Activated B cell treated with CpG ODN at 0.5 μM for 24 hours (primary cell): Measurements from ENCODE around the gene RPF1. TPM values are rescaled to one million over a fixed set of nuclear protein-coding genes. Genes with fewer than 3 reads are reported as not detected.

ENCODE experiments used
- ATAC-seq: fragments of 200-7000 bp; cut with Tn5 transposase; one replicate; pipeline ENCODE4 v1.10.0; 2021; ENCODE audit warnings: low read depth, mild to moderate bottlenecking, moderate library complexity
- CTCF ChIA-PET: fragments of 350-600 bp; sonication (Branson Sonifier 250); formaldehyde crosslinking; loops from one replicate; lab custom pipeline; 2021; ENCODE audit warnings: antibody characterized with exemption; lab: Charles Lee
- POLR2A ChIA-PET: fragments of 350-600 bp; sonication (Branson Sonifier 250); formaldehyde crosslinking; loops from one replicate; lab custom pipeline; 2021; ENCODE audit warnings: antibody characterized with exemption; lab: Charles Lee
- DNase-seq: peaks from one replicate; pipeline ENCODE4 v3.0.0; 2022
- H3K27ac Mint-ChIP-seq: one replicate; pipeline ENCODE4 v1.8.0; 2020; ENCODE audit warnings: mixed read lengths
- H3K27me3 Mint-ChIP-seq: one replicate; pipeline ENCODE4 v1.8.0; 2021; ENCODE audit warnings: mixed read lengths
- H3K36me3 Mint-ChIP-seq: one replicate; pipeline ENCODE4 v1.8.0; 2021; ENCODE audit warnings: low read depth, mixed read lengths
- H3K4me1 Mint-ChIP-seq: one replicate; pipeline ENCODE4 v1.8.0; 2021; ENCODE audit warnings: mixed read lengths
- H3K4me3 Mint-ChIP-seq: one replicate; pipeline ENCODE4 v1.8.0; 2020; ENCODE audit warnings: mild to moderate bottlenecking, mixed read lengths
- H3K9me3 Mint-ChIP-seq: one replicate; pipeline ENCODE4 v1.8.0; 2020; ENCODE audit warnings: mixed read lengths
- intact Hi-C: fragments of 100-400 bp; cut with micrococcal nuclease; formaldehyde crosslinking; loops from one replicate; pipeline ENCODE4 v1.15.1; 2024
- total RNA-seq: library from RNA; stranded (reverse); gene quantifications from 2 replicates; pipeline ENCODE4 v1.2.3, GENCODE V29; 2022
- TF ChIP-seq, protein P1 (sequence below): fragments of 200-600 bp; IDR thresholded peaks from one replicate; pipeline ENCODE4 v1.8.0; 2022; ENCODE audit warnings: antibody characterized with exemption, mild to moderate bottlenecking

Gene RPF1
- total RNA-seq, 1 donor from 2014 or later = 42.8 TPM

- intact Hi-C loops = no loop called here
- ChIA-PET POLR2A (interaction anchor here (1.5 kb wide), 1 partner anchor 20 kb away, joined by 5 read pairs; the partner anchor contains the start of genes GNG5 and SPATA1), CTCF (no interaction called here)
- no peak overlapping the region for H3K4me3 Mint-ChIP-seq
- H3K27ac Mint-ChIP-seq = no peak overlapping the region
- no peaks in the 10 kb centered on the region for H3K9me3 Mint-ChIP-seq
- DNase-seq = no peak
- TF ChIP-seq, protein P1, sequence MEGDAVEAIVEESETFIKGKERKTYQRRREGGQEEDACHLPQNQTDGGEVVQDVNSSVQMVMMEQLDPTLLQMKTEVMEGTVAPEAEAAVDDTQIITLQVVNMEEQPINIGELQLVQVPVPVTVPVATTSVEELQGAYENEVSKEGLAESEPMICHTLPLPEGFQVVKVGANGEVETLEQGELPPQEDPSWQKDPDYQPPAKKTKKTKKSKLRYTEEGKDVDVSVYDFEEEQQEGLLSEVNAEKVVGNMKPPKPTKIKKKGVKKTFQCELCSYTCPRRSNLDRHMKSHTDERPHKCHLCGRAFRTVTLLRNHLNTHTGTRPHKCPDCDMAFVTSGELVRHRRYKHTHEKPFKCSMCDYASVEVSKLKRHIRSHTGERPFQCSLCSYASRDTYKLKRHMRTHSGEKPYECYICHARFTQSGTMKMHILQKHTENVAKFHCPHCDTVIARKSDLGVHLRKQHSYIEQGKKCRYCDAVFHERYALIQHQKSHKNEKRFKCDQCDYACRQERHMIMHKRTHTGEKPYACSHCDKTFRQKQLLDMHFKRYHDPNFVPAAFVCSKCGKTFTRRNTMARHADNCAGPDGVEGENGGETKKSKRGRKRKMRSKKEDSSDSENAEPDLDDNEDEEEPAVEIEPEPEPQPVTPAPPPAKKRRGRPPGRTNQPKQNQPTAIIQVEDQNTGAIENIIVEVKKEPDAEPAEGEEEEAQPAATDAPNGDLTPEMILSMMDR = no peak
- no peak for ATAC-seq
- H3K36me3 Mint-ChIP-seq = peaks cover 9% of the 10 kb centered on the region
- H3K4me1 Mint-ChIP-seq = no peaks in the 10 kb centered on the region
- no peaks in the 10 kb centered on the region for H3K27me3 Mint-ChIP-seq
Measured at GRCh38 chr1:84525779-84526178, 46.7 kb downstream of the RPF1 start.

DNA sequence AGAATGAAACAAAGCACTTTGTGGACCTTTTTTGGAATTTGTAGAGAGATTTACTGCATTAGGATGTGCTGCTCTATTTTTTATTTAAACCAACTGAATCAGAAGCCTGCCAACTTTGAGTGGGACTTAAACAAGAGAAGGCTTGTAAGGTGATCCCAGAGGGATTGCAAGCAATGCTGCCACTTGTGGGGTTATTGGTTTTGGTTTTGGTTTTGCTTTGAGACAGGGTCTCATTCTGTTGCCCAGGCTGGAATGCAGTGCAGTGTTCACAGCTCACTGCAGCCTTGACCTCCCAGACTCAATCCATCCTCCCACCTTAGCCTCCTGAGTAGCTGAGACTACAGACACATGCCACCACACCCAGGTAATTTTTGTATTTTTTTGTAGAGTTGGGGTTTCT, 59.5 kb downstream of the RPF1 start:
- ChIA-PET CTCF (no interaction called here), POLR2A (no interaction called here)
- TF ChIP-seq, protein P1 = no peak
- Mint-ChIP-seq H3K27ac (no peak overlapping the region), H3K4me1 (peaks cover 4% of the 10 kb centered on the region), H3K27me3 (no peaks in the 10 kb centered on the region), H3K9me3 (no peaks in the 10 kb centered on the region), H3K4me3 (no peak overlapping the region), H3K36me3 (peaks cover 29% of the 10 kb centered on the region)
- DNase-seq (no peak), ATAC-seq (no peak)
- intact Hi-C loops = no loop called here

DNA sequence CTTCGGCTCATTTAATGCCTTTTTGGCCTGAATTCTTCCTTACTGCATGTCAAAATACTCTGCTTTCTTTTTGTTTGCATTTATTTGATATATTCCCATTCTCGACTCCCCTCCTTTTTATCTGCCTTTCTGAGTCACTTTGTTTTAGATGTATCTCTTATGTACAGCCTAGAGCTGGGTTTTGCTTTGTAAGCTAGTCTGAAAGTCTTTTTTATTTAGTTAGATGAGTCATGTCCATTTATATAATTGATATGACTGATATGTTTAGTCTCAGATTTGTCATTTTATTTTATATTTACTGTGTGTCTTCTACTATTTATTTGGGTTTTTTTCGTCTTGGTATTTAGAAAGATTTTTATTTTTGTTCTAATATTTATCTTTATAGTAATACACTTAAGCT, 60.9 kb downstream of the RPF1 start:
- ATAC-seq (no peak), DNase-seq (no peak)
- no peak overlapping the region for H3K27ac Mint-ChIP-seq
- peaks cover 31% of the 10 kb centered on the region for H3K36me3 Mint-ChIP-seq
- CTCF ChIA-PET = no interaction called here
- no peaks in the 10 kb centered on the region for H3K27me3 Mint-ChIP-seq
- POLR2A ChIA-PET = no interaction called here
- intact Hi-C loops = no loop called here
- peaks cover 4% of the 10 kb centered on the region for H3K4me1 Mint-ChIP-seq
- no peaks in the 10 kb centered on the region for H3K9me3 Mint-ChIP-seq
- no peak overlapping the region for H3K4me3 Mint-ChIP-seq
- TF ChIP-seq, protein P1 = no peak

DNA sequence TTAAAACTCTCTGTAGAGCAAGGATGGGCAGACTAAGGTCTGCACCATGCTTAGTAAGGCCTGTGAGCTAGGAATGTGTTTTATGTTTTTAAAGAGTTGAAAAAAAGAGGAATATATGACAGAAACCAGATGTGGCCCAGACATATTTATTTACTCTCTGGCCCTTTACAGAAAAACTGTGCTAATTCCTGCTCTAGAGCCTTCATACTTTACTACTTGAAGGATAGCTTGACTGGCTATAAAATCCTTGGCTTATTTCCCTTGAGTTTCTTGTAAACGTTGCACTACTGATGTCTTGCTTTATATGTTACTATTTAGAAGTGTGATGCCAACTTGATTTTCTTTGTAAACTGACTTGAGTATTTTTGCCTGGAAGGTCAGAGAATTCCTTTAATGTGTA, 61.7 kb downstream of the RPF1 start:
- CTCF ChIA-PET = no interaction called here
- DNase-seq (no peak), ATAC-seq (no peak)
- intact Hi-C loops = no loop called here
- POLR2A ChIA-PET = no interaction called here
- Mint-ChIP-seq H3K27ac (no peak overlapping the region), H3K9me3 (no peaks in the 10 kb centered on the region), H3K4me3 (no peak overlapping the region), H3K27me3 (no peaks in the 10 kb centered on the region), H3K4me1 (peaks cover 4% of the 10 kb centered on the region), H3K36me3 (peaks cover 30% of the 10 kb centered on the region)
- TF ChIP-seq, protein P1 = no peak

GRCh38 chr1:84541679-84542078, 62.6 kb downstream of the RPF1 start:
- H3K27ac Mint-ChIP-seq = no peak overlapping the region
- H3K4me3 Mint-ChIP-seq = no peak overlapping the region
- no peak for DNase-seq
- no peaks in the 10 kb centered on the region for H3K9me3 Mint-ChIP-seq
- peaks cover 30% of the 10 kb centered on the region for H3K36me3 Mint-ChIP-seq
- intact Hi-C loops = no loop called here
- H3K27me3 Mint-ChIP-seq = no peaks in the 10 kb centered on the region
- TF ChIP-seq, protein P1 = no peak
- ATAC-seq = no peak
- POLR2A ChIA-PET = no interaction called here
- CTCF ChIA-PET = interaction anchor here (1.6 kb wide), 1 partner anchor 100 kb away, joined by 5 read pairs; no protein-coding TSS in a partner anchor
- peaks cover 4% of the 10 kb centered on the region for H3K4me1 Mint-ChIP-seq

Other genes starting within 250 kb of the RPF1 start
- 0.18 TPM in 1 of 2 replicates, not detected in the other for gene SAMD13, start 177.6 kb upstream of the RPF1 start, total RNA-seq
- not detected in 2 replicates for gene DNASE2B, start 80.8 kb upstream of the RPF1 start, total RNA-seq
- 4.6 and 4.7 TPM in 2 replicates for gene SPATA1, start 27.1 kb downstream of the RPF1 start, total RNA-seq
- 57.0 and 63.5 TPM in 2 replicates for gene GNG5, start 27.3 kb downstream of the RPF1 start, total RNA-seq
- 11.8 and 13.2 TPM in 2 replicates for gene CTBS, start 95.2 kb downstream of the RPF1 start, total RNA-seq
- 4.5 and 5.4 TPM in 2 replicates for gene SSX2IP, start 211.2 kb downstream of the RPF1 start, total RNA-seq